Neuronal stem cell (in vitro differentiated cells): ENCODE data around the gene SNRNP35.

Experiments used
- DNase-seq: peaks from one replicate; pipeline ENCODE4 v3.0.0-alpha.2; 2013; ENCODE audit warnings: low spot score
- H2AFZ ChIP-seq: one replicate; pipeline ENCODE4 v1.6.1; 2013; ENCODE audit warnings: mild to moderate bottlenecking, low read length, inconsistent platforms
- H2AK5ac ChIP-seq: 2 replicates; pipeline ENCODE4 v1.6.1; 2013; ENCODE audit warnings: low read depth, mild to moderate bottlenecking, inconsistent platforms, low read length, moderate library complexity, mixed read lengths
- H2BK120ac ChIP-seq: 2 replicates; pipeline ENCODE4 v1.6.1; 2013; ENCODE audit warnings: low read depth, mild to moderate bottlenecking, inconsistent platforms, low read length, moderate library complexity, mixed read lengths
- H2BK12ac ChIP-seq: one replicate; pipeline ENCODE4 v1.6.1; 2013; ENCODE audit warnings: low read length, inconsistent platforms
- H2BK15ac ChIP-seq: 2 replicates; pipeline ENCODE4 v1.6.1; 2013; ENCODE audit warnings: mild to moderate bottlenecking, low read length, inconsistent platforms, mixed read lengths
- H2BK5ac ChIP-seq: one replicate; pipeline ENCODE4 v1.6.1; 2013; ENCODE audit warnings: inconsistent platforms, mild to moderate bottlenecking, low read length, moderate library complexity
- H3K14ac ChIP-seq: one replicate; pipeline ENCODE4 v1.6.1; 2013; ENCODE audit warnings: low read length, inconsistent platforms
- H3K18ac ChIP-seq: 2 replicates; pipeline ENCODE4 v1.6.1; 2013; ENCODE audit warnings: low read length, inconsistent platforms
- H3K23ac ChIP-seq: 2 replicates; pipeline ENCODE4 v1.6.1; 2013; ENCODE audit warnings: low read depth, mild to moderate bottlenecking, mixed read lengths, low read length, inconsistent platforms; ENCODE audit not compliant: poor library complexity
- H3K27ac ChIP-seq: replicated peaks from 3 replicates; pipeline ENCODE4 v1.5.1; 2013; ENCODE audit warnings: low read length, inconsistent platforms
- H3K27me3 ChIP-seq, 3 experiments: 2 replicates each; pipeline ENCODE4 v1.6.1; 2013; ENCODE audit warnings: low read length in 3 of 3, mild to moderate bottlenecking in 2 of 3, inconsistent platforms in 1 of 3, low read depth in 1 of 3, mixed read lengths in 1 of 3, moderate library complexity in 1 of 3; ENCODE audit not compliant: control insufficient read depth in 3 of 3, insufficient read depth in 3 of 3
- H3K36me3 ChIP-seq, 2 donors: replicated peaks in 1 of 2; 2 replicates each; pipeline ENCODE4 v1.6.1; 2013; ENCODE audit warnings: low read length in 2 of 2; ENCODE audit not compliant: control insufficient read depth in 2 of 2, insufficient read depth in 2 of 2
- H3K4ac ChIP-seq: 2 replicates; pipeline ENCODE4 v1.6.1; 2013; ENCODE audit warnings: inconsistent platforms, mild to moderate bottlenecking, low read length, moderate library complexity
- H3K4me1 ChIP-seq, 2 donors: 1 replicate in 1 of 2; 2 replicates in 1 of 2; pipeline ENCODE4 v1.6.1; 2013; ENCODE audit warnings: low read length in 2 of 2, low read depth in 1 of 2; ENCODE audit not compliant: control insufficient read depth in 2 of 2, insufficient read depth in 1 of 2
- H3K4me2 ChIP-seq: one replicate; pipeline ENCODE4 v1.6.1; 2013; ENCODE audit warnings: mild to moderate bottlenecking, low read length, inconsistent platforms; ENCODE audit not compliant: insufficient read depth, poor library complexity, severe bottlenecking
- H3K4me3 ChIP-seq, 2 donors: 2 replicates each; pipeline ENCODE4 v1.5.1; 2013; ENCODE audit warnings: low read length in 2 of 2, mild to moderate bottlenecking in 2 of 2, inconsistent platforms in 1 of 2, moderate library complexity in 1 of 2
- H3K79me1 ChIP-seq: one replicate; pipeline ENCODE4 v1.6.1; 2013; ENCODE audit warnings: low read depth, mild to moderate bottlenecking, inconsistent platforms, low read length, moderate library complexity
- H3K9ac ChIP-seq: one replicate; pipeline ENCODE4 v1.6.1; 2013; ENCODE audit warnings: mild to moderate bottlenecking, low read depth, low read length, inconsistent platforms; ENCODE audit not compliant: poor library complexity
- H3K9me3 ChIP-seq, 2 donors: replicated peaks in 1 of 2; 2 replicates each; pipeline versions ENCODE3 to v1.6.1; 2013; ENCODE audit warnings: low read length in 2 of 2, mild to moderate bottlenecking in 2 of 2, inconsistent platforms in 1 of 2, low read depth in 1 of 2, mixed read lengths in 1 of 2, moderate library complexity in 1 of 2; ENCODE audit not compliant: control insufficient read depth in 2 of 2, insufficient read depth in 1 of 2
- H4K8ac ChIP-seq: one replicate; pipeline ENCODE4 v1.6.1; 2013; ENCODE audit warnings: low read depth, mild to moderate bottlenecking, inconsistent platforms, low read length, moderate library complexity
- H4K91ac ChIP-seq: one replicate; pipeline ENCODE4 v1.6.1; 2013; ENCODE audit warnings: low read length, low read depth, mild to moderate bottlenecking, inconsistent platforms; ENCODE audit not compliant: poor library complexity
- WGBS, 2 donors: extraction: QIAGEN DNeasy Blood & Tissue Kit; methylation state at CpG; one replicate each; pipeline ENCODE4 v1.1.7; 2013; ENCODE audit warnings: missing lambda C conversion rate in 2 of 2, mixed read lengths in 1 of 2; ENCODE audit not compliant: insufficient read length in 2 of 2, insufficient replicate concordance in 1 of 2; ENCODE audit errors: extremely low coverage in 2 of 2; 5-methylcytosine and 5-hydroxymethylcytosine counted together

The SNRNP35 gene

GRCh38 chr12:123471374-123472068 lies 13.6 kb downstream of the SNRNP35 start:
- no peak overlapping the region for H3K18ac ChIP-seq
- no peak overlapping the region for H2AFZ ChIP-seq
- H4K91ac ChIP-seq: no peak overlapping the region
- no peaks in the 10 kb centered on the region for H3K9me3 ChIP-seq
- H3K27me3 ChIP-seq: no peaks in the 10 kb centered on the region
- H3K27ac ChIP-seq: no peak overlapping the region
- no peak overlapping the region for H2BK12ac ChIP-seq
- no peak overlapping the region for H2BK15ac ChIP-seq
- WGBS, 2 donors: no CpG with 5 or more reads among the region's 8 CpGs
- H4K8ac ChIP-seq: no peak overlapping the region
- no peak overlapping the region for H3K14ac ChIP-seq
- no peak overlapping the region for H3K23ac ChIP-seq
- H3K79me1 ChIP-seq: peaks cover 2% of the 10 kb centered on the region
- H2AK5ac ChIP-seq: no peak overlapping the region
- H2BK120ac ChIP-seq: no peak overlapping the region
- DNase-seq: no peak
- H3K4me1 ChIP-seq: no peaks in the 10 kb centered on the region
- H3K4ac ChIP-seq: no peak overlapping the region
- no peak overlapping the region for H3K9ac ChIP-seq
- no peak overlapping the region for H3K4me3 ChIP-seq
- H2BK5ac ChIP-seq: no peak overlapping the region
- peaks cover 21 to 75% of the 10 kb centered on the region in 2 donors for H3K36me3 ChIP-seq
- no peak overlapping the region for H3K4me2 ChIP-seq

GRCh38 chr12:123472438-123472849 lies 14.5 kb downstream of the SNRNP35 start:
- no peaks in the 10 kb centered on the region for H3K4me1 ChIP-seq
- no peak overlapping the region for H3K27ac ChIP-seq
- no peak overlapping the region for H2AK5ac ChIP-seq
- H3K79me1 ChIP-seq: peaks cover 2% of the 10 kb centered on the region
- no peak overlapping the region for H3K14ac ChIP-seq
- H3K4me2 ChIP-seq: no peak overlapping the region
- H3K9ac ChIP-seq: no peak overlapping the region
- H2BK5ac ChIP-seq: no peak overlapping the region
- H2BK120ac ChIP-seq: no peak overlapping the region
- no peak overlapping the region for H4K8ac ChIP-seq
- no peak overlapping the region for H3K23ac ChIP-seq
- no peak overlapping the region for H3K18ac ChIP-seq
- no peak overlapping the region for H3K4me3 ChIP-seq
- H2BK12ac ChIP-seq: no peak overlapping the region
- no peaks in the 10 kb centered on the region for H3K9me3 ChIP-seq
- H2BK15ac ChIP-seq: no peak overlapping the region
- no peak overlapping the region for H3K4ac ChIP-seq
- DNase-seq: no peak
- H4K91ac ChIP-seq: no peak overlapping the region
- H3K36me3 ChIP-seq: peaks cover 23 to 78% of the 10 kb centered on the region in 2 donors
- H2AFZ ChIP-seq: no peak overlapping the region
- WGBS, 2 donors: no CpG with 5 or more reads among the region's 12 CpGs
- H3K27me3 ChIP-seq: no peaks in the 10 kb centered on the region

GRCh38 chr12:123474485-123475245 lies 16.7 kb downstream of the SNRNP35 start:
- Histone ChIP-seq H3K4me3 (no peak overlapping the region), H2BK120ac (no peak overlapping the region), H3K36me3 (peaks cover 23 to 84% of the 10 kb centered on the region in 2 donors), H3K9ac (no peak overlapping the region), H2BK12ac (no peak overlapping the region), H3K79me1 (peaks cover 4% of the 10 kb centered on the region), H2BK15ac (no peak overlapping the region), H3K4me2 (no peak overlapping the region), H2BK5ac (no peak overlapping the region), H2AFZ (no peak overlapping the region), H3K4me1 (no peaks in the 10 kb centered on the region), H4K8ac (no peak overlapping the region), H3K27ac (no peak overlapping the region), H3K23ac (no peak overlapping the region), H3K4ac (no peak overlapping the region), H3K14ac (no peak overlapping the region), H3K18ac (no peak overlapping the region), H4K91ac (no peak overlapping the region), H3K27me3 (no peaks in the 10 kb centered on the region), H2AK5ac (no peak overlapping the region), H3K9me3 (no peaks in the 10 kb centered on the region)
- no peak for DNase-seq
- no CpG with 5 or more reads among the region's 13 CpGs for WGBS, 2 donors

- Histone ChIP-seq H2BK120ac (no peak overlapping the region), H3K79me1 (peaks cover 4% of the 10 kb centered on the region), H2AK5ac (no peak overlapping the region), H3K36me3 (peaks cover 22 to 83% of the 10 kb centered on the region in 2 donors), H3K14ac (no peak overlapping the region), H3K27me3 (no peaks in the 10 kb centered on the region), H3K4me2 (no peak overlapping the region), H2AFZ (no peak overlapping the region), H4K91ac (no peak overlapping the region), H3K4me3 (no peak overlapping the region), H2BK5ac (no peak overlapping the region), H3K18ac (no peak overlapping the region), H3K4ac (no peak overlapping the region), H3K9me3 (no peaks in the 10 kb centered on the region), H3K9ac (no peak overlapping the region), H3K4me1 (no peaks in the 10 kb centered on the region), H4K8ac (no peak overlapping the region), H3K27ac (no peak overlapping the region), H2BK12ac (no peak overlapping the region), H3K23ac (no peak overlapping the region), H2BK15ac (no peak overlapping the region)
- DNase-seq: no peak
- no CpG with 5 or more reads among the region's 15 CpGs for WGBS, 2 donors
These were observed 17.3 kb downstream of the SNRNP35 start for GRCh38 chr12:123475246-123475703.
